ENCODE measurements around the gene KIFC3.
"Not testable (repeated sequence)": the region's sequence is repeated elsewhere in the genome, so short reads cannot be mapped to it uniquely, and the experiment has no call there.

KIFC3 gene

GRCh38 chr16:57804111-57804837 lies 2.0 kb upstream of the KIFC3 start:
- DNase-seq (ENCODE audit: low read depth in 2 of 2) = no peak

- no peak for DNase-seq (ENCODE audit: low read depth in 2 of 2)
Observed at GRCh38 chr16:57803134-57803990, 1.1 kb upstream of the KIFC3 start.

GRCh38 chr16:57801809-57802340 lies 416 bp downstream of the KIFC3 start:
- DNase-seq (ENCODE audit: low read depth in 2 of 2) = no peak

GRCh38 chr16:57801098-57801808 lies 1.0 kb downstream of the KIFC3 start:
- no peak for DNase-seq (ENCODE audit: low read depth in 2 of 2)

- DNase-seq (ENCODE audit: low read depth in 2 of 2) = no peak
Observed at GRCh38 chr16:57800200-57801097, 1.8 kb downstream of the KIFC3 start.

GRCh38 chr16:57799600-57800199 lies 2.6 kb downstream of the KIFC3 start:
- DNase-seq (ENCODE audit: low read depth in 2 of 2) = no peak

- DNase-seq (ENCODE audit: low read depth in 2 of 2) = no peak
Observed at GRCh38 chr16:57798953-57799599, 3.2 kb downstream of the KIFC3 start.

GRCh38 chr16:57798267-57798810 lies 4.0 kb downstream of the KIFC3 start:
- DNase-seq (ENCODE audit: low read depth in 2 of 2) = no peak

- no peak for DNase-seq (ENCODE audit: low read depth in 2 of 2)
Observed at GRCh38 chr16:57797526-57798266, 4.6 kb downstream of the KIFC3 start.

GRCh38 chr16:57797216-57797525 lies 5.1 kb downstream of the KIFC3 start:
- no peak for DNase-seq (ENCODE audit: low read depth in 2 of 2)

GRCh38 chr16:57796014-57796413 lies 6.3 kb downstream of the KIFC3 start:
- DNase-seq (ENCODE audit: low read depth in 2 of 2) = not testable (repeated sequence)

GRCh38 chr16:57795431-57795878 lies 6.8 kb downstream of the KIFC3 start:
- DNase-seq (ENCODE audit: low read depth in 2 of 2) = no peak

GRCh38 chr16:57794849-57795430 lies 7.4 kb downstream of the KIFC3 start:
- DNase-seq (ENCODE audit: low read depth in 2 of 2) = no peak

- DNase-seq (ENCODE audit: low read depth in 2 of 2) = no peak
Observed at GRCh38 chr16:57791893-57792461, 10.3 kb downstream of the KIFC3 start.

- no peak for DNase-seq (ENCODE audit: low read depth in 2 of 2)
Observed at GRCh38 chr16:57791195-57791892, 10.9 kb downstream of the KIFC3 start.

- DNase-seq (ENCODE audit: low read depth in 2 of 2) = no peak
Observed at GRCh38 chr16:57788951-57789350, 13.3 kb downstream of the KIFC3 start.

GRCh38 chr16:57788252-57788841 lies 13.9 kb downstream of the KIFC3 start:
- DNase-seq (ENCODE audit: low read depth in 2 of 2) = no peak

GRCh38 chr16:57787519-57787905 lies 14.8 kb downstream of the KIFC3 start:
- no peak for DNase-seq (ENCODE audit: low read depth in 2 of 2)
